Epithelial cell of prostate (primary cell): ENCODE data around the gene CCDC106.

ENCODE experiments used
- DNase-seq: peaks from one replicate; pipeline ENCODE4 v3.0.0-alpha.2; 2011; ENCODE audit warnings: low read depth, low spot score
- H3K27ac ChIP-seq: fragments of 450-650 bp; 2 replicates; pipeline ENCODE4 v1.5.1; 2017; ENCODE audit warnings: mild to moderate bottlenecking

The CCDC106 gene

DNA sequence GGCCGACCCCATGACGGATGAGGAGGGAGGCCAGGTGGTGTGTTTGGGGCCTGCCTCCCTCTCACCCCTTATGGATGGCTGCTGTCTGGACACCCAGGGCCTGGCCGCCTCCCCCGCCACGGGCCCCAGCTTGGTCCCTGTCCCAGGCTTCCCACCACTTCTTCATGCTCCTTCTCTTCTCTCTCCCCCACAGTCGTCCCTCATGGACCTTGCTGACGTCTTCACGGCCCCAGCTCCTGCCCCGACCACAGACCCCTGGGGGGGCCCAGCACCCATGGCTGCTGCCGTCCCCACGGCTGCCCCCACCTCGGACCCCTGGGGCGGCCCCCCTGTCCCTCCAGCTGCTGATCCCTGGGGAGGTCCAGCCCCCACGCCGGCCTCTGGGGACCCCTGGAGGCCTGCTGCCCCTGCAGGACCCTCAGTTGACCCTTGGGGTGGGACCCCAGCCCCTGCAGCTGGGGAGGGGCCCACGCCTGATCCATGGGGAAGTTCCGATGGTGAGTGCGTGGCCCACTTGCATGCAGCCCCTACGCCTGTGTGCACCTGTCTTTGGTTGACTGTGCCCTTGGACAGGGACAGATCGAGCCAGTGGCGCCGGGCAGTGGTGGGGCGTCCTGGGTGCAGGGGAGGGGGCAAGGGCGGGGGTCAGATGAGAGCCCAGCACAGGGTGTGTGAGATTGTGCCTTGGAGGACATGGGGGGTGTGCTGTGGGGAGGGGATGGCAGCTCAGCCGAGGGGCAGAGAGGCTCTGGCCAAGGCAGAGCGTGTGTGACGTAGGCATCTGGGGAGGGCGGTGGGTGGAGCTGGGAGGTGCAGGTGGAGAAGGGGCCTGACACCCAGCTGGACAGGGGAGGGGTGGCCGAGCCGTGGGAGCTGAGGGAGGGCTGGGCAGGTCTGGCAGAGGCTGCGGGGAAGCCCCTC is 43.8 kb downstream of the CCDC106 start:
- no peak overlapping the region for H3K27ac ChIP-seq
- no peak for DNase-seq

GRCh38 chr19:55692681-55693081 is 44.7 kb downstream of the CCDC106 start:
- DNase-seq = no peak
- no peak overlapping the region for H3K27ac ChIP-seq

GRCh38 chr19:55693336-55693974 is 45.4 kb downstream of the CCDC106 start:
- H3K27ac ChIP-seq = no peak overlapping the region
- no peak for DNase-seq

DNA sequence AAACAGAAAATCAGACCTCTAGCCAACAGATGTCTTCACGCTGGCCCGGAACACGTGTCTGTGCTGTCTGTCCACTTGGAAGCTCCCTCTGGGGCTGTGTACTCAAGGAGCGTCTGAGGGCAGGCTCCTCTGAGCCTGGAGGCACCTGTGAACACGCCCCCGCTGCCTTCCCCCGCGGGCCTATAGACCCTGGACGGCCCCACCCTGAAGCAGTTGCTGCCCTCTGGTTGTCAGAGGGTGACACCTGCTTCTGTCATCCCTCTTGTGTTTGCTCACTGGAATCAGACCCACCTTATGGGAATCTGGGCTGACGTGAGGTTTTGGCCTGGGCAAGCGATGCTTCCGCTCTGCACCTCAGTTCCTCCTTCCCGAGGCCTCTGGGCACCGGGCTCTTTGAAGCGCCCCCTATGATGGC is 46.2 kb downstream of the CCDC106 start:
- no peak overlapping the region for H3K27ac ChIP-seq
- DNase-seq = no peak

DNA sequence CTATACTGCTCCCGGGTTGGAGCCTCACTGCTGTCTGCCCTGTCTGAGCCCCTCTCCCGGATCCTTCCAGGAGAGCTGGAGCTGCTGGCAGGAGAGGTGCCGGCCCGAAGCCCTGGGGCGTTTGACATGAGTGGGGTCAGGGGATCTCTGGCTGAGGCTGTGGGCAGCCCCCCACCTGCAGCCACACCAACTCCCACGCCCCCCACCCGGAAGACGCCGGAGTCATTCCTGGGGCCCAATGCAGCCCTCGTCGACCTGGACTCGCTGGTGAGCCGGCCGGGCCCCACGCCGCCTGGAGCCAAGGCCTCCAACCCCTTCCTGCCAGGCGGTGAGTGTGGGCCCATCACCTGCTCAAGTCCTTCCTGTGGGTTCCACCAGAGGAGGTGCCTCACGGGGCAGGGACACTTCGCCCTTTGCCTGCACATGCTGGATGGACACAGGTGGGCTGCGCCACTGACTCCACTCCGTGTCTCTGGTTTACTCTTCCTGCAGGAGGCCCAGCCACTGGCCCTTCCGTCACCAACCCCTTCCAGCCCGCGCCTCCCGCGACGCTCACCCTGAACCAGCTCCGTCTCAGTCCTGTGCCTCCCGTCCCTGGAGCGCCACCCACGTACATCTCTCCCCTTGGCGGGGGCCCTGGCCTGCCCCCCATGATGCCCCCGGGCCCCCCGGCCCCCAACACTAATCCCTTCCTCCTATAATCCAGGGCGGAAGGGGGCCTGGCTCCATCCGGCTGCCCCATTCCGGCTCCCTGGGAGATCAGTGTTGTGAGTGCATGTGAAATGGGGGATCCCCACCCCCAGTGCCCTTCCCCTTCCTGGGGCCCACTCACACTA is 46.9 kb downstream of the CCDC106 start:
- H3K27ac ChIP-seq = no peak overlapping the region
- no peak for DNase-seq

GRCh38 chr19:55695511-55696290 is 47.7 kb downstream of the CCDC106 start:
- DNase-seq = no peak

GRCh38 chr19:55696301-55697068 is 48.5 kb downstream of the CCDC106 start:
- no peak overlapping the region for H3K27ac ChIP-seq
- no peak for DNase-seq

More at GRCh38 chr19:55695511-55696290, 47.7 kb downstream of the CCDC106 start:
- H3K27ac ChIP-seq = no peak overlapping the region

DNA sequence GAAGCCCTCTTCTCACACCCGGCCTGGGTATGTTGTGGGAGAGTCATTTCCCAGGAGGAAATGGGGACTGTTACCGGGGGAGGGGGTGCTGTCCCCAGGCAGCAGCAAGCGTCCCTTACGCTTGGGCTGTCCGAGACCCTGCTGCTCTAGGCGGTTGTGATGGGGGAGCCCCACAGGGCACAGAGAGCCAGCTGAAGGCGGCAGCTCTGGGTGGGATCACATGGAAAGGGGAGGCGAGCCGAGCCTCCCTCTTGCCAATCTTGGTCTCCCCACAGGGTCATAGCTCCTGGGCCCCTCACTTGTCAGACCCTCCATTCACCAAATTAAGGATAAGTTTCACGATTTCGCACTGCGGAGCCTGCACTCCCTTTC is 49.0 kb downstream of the CCDC106 start:
- H3K27ac ChIP-seq = no peak overlapping the region
- DNase-seq = no peak

DNA sequence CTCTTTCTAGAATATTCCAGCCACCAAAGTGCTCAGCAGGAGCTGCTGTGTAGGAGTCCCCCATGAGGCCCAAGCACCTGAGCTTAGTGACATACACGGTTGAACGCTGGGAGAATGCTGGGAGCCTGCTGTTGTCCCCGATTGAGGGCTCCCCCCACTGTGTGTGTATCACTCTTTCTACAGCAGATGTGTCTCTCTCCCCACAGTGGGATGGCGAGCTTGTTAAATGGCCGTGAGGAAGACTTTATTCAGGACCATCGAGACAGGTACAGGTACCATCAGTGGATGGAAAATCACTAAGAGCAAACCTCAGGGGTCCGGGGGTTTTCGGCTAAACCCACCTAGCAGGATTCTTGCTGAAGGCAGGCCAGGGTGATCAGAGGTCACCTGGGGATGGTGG is 49.7 kb downstream of the CCDC106 start:
- DNase-seq = no peak
- H3K27ac ChIP-seq = no peak overlapping the region

DNA sequence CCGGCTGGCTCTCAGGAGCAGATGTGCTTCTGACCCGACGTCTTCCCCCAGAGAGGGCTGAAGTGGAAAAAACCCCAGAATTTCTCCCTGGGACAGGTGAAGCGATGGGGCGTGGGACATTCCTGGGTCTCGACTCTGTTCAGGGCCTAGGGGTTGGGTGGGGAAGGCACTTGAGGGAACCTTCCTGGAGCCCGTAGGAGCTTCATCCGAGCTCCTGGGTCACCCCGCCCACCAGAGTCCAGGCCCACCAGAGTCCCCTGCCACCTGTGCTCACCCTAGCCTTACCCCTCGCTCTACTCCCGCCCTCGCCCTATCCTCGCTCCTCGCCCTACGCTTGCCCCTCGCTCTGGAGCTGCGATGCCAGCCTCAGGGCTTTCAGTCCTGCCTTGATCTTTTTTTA is 50.2 kb downstream of the CCDC106 start:
- DNase-seq = no peak
- no peak overlapping the region for H3K27ac ChIP-seq

- no peak for DNase-seq
- H3K27ac ChIP-seq = no peak overlapping the region
These were observed 51.2 kb downstream of the CCDC106 start for GRCh38 chr19:55699221-55699620.

DNA sequence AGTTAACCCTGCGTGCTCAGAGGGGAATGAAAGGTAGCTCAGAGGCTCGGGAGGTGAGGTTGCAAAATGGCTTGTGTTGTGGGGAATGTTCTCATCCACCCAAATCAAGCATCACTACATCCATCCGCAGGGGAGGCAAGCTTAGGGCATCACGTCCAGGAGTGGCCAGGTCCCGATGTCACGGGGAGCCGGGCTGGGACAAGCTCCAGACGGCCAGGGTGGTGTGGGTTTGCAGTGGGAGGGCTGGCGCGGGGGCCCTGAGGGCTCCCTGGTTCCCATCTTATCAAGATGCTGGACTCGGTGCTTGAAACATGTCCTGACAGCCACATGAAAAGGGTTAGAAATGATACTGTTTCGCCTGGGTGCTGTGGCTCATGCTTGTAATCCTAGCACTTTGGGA is 52.8 kb downstream of the CCDC106 start:
- DNase-seq = no peak
- no peak overlapping the region for H3K27ac ChIP-seq

DNA sequence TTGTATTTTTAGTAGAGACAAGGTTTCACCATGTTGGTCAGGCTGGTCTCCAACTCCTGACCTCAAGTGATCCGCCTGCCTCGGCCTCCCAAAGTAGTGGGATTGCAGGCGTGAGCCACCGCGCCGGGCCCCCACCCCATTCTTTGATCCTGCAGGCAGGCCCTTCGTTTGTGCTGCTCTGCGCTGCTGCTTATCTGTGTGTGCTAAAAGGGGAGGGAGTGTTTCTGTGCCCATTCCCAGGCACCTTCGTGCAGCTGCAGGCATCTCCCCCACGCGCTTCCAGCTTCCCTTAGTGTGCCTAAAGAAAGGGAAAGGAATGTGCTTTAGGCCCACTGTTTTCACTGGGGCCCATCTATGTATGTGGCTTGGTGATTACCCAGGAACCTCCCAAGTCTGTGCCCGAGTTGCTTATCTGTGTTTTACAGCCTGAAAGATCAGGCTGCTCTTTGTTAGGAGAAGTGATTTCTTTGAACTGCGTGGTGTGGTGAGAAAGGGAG is 54.2 kb downstream of the CCDC106 start:
- H3K27ac ChIP-seq = no peak overlapping the region
- no peak for DNase-seq
